Stomach (tissue), 4 donors: ENCODE results near the gene MAP4K1.

Experiments
- CTCF ChIP-seq, 7 experiments: fragments of 450-650 bp in 4 of 7; fragments of 200-600 bp in 3 of 7; sonication (generic) in 3 of 7; IDR thresholded peaks; one replicate each; pipeline ENCODE4 v1.5.1; 2016 to 2019; ENCODE audit warnings: antibody characterized with exemption in 7 of 7, control low read depth in 2 of 7, mild to moderate bottlenecking in 1 of 7
- EP300 ChIP-seq: sonication (generic); formaldehyde crosslinking; IDR thresholded peaks from one replicate; pipeline ENCODE4 v1.6.1; 2017; ENCODE audit warnings: antibody characterized with exemption
- POLR2A ChIP-seq, 4 donors: fragments of 450-650 bp; IDR thresholded peaks; one replicate each; pipeline ENCODE4 v1.6.1; 2016; ENCODE audit warnings: antibody characterized with exemption in 4 of 4, control low read depth in 2 of 4, mild to moderate bottlenecking in 1 of 4, moderate library complexity in 1 of 4
- POLR2AphosphoS5 ChIP-seq, 3 donors: sonication (generic); formaldehyde crosslinking; IDR thresholded peaks; one replicate each; pipeline ENCODE4 v1.6.1; 2016; ENCODE audit warnings: antibody characterized with exemption in 3 of 3

GRCh38 chr19:38640368-38640767, 22.6 kb upstream of the MAP4K1 start:
- TF ChIP-seq CTCF (IDR thresholded peaks at IDR 0.05) (no peak), EP300 (no peak), POLR2AphosphoS5 (IDR thresholded peaks at IDR 0.05) (peak in 2 of 3 donors; percentile 21 to 42), POLR2A (IDR thresholded peaks at IDR 0.05) (no peak)
